H1 (cell line): ENCODE data around the gene SMIM1. TPM values are rescaled to one million over a fixed set of nuclear protein-coding genes. Genes with fewer than 3 reads are reported as not detected.

Experiments
- CTCF ChIA-PET: fragments of 300-600 bp; sonication (Branson Sonifier 250); formaldehyde crosslinking; loops from one replicate; lab custom pipeline; 2021; ENCODE audit not compliant: partially characterized antibody; lab: Charles Lee
- POLR2A ChIA-PET: fragments of 300-600 bp; sonication (Branson Sonifier 250); formaldehyde crosslinking; loops from one replicate; lab custom pipeline; 2021; ENCODE audit warnings: inconsistent platforms; ENCODE audit not compliant: partially characterized antibody; lab: Charles Lee
- DNase-seq, 2 experiments: peaks; one replicate each; pipeline versions ENCODE4 v3.0.0 to v3.0.0-alpha.2; 2010 to 2022; ENCODE audit warnings: low spot score in 2 of 2, low read depth in 1 of 2, mixed read lengths in 1 of 2
- FAIRE-seq: peaks from 2 replicates; lab custom pipeline; 2011; peaks lifted over from hg19 to GRCh38; lab: Jason Lieb, UNC
- H2AFZ ChIP-seq: 2 replicates; pipeline ENCODE4 v1.8.1; 2012; ENCODE audit warnings: low read length, inconsistent platforms
- H2AK5ac ChIP-seq: 2 replicates; pipeline ENCODE4 v1.6.1; 2013; ENCODE audit warnings: low read depth, low read length
- H2BK120ac ChIP-seq: replicated peaks from 2 replicates; pipeline ENCODE3; 2013; ENCODE audit warnings: low read depth, low read length, inconsistent platforms
- H2BK12ac ChIP-seq: 2 replicates; pipeline ENCODE4 v1.6.1; 2013; ENCODE audit warnings: low read depth, low read length
- H2BK15ac ChIP-seq: 2 replicates; pipeline ENCODE4 v1.6.1; 2013; ENCODE audit warnings: low read length
- H2BK20ac ChIP-seq: 2 replicates; pipeline ENCODE4 v1.6.1; 2013; ENCODE audit warnings: low read length
- H2BK5ac ChIP-seq: 2 replicates; pipeline ENCODE4 v1.6.1; 2013; ENCODE audit warnings: low read depth, low read length
- H3K14ac ChIP-seq: 2 replicates; pipeline ENCODE4 v1.6.1; 2013; ENCODE audit warnings: inconsistent platforms; ENCODE audit not compliant: insufficient read length
- H3K18ac ChIP-seq: 2 replicates; pipeline ENCODE4 v1.6.1; 2013; ENCODE audit warnings: low read length; ENCODE audit errors: extremely low read depth
- H3K23ac ChIP-seq: 2 replicates; pipeline ENCODE4 v1.6.1; 2013; ENCODE audit warnings: inconsistent platforms; ENCODE audit not compliant: insufficient read length
- H3K23me2 ChIP-seq: 2 replicates; pipeline ENCODE4 v1.6.1; 2013; ENCODE audit warnings: low read depth, low read length
- H3K27ac ChIP-seq: 2 replicates; pipeline ENCODE4 v1.6.1; 2011; ENCODE audit warnings: low read depth, low read length, inconsistent platforms
- H3K27me3 ChIP-seq, 4 experiments: replicated peaks in 1 of 4; 1 replicate in 1 of 4; 2 replicates in 3 of 4; pipeline versions ENCODE4 v1.6.1 to v1.8.1; 2011 to 2013; ENCODE audit warnings: low read length in 3 of 4, mild to moderate bottlenecking in 3 of 4, inconsistent platforms in 2 of 4, mixed read lengths in 2 of 4, moderate library complexity in 1 of 4; ENCODE audit not compliant: control insufficient read depth in 3 of 4, insufficient read depth in 3 of 4; ENCODE audit errors: extremely low read depth in 1 of 4
- H3K36me3 ChIP-seq, 4 experiments: 2 replicates each; pipeline versions ENCODE4 v1.6.1 to v1.8.1; 2011 to 2013; ENCODE audit warnings: mild to moderate bottlenecking in 4 of 4, low read length in 3 of 4, moderate library complexity in 2 of 4, control low read depth in 1 of 4, inconsistent platforms in 1 of 4; ENCODE audit not compliant: insufficient read depth in 4 of 4, control insufficient read depth in 2 of 4
- H3K4ac ChIP-seq: replicated peaks from 2 replicates; pipeline ENCODE3; 2013; ENCODE audit warnings: low read length, low read depth, mixed read lengths, inconsistent platforms; ENCODE audit not compliant: insufficient read length
- H3K4me1 ChIP-seq, 4 experiments: replicated peaks in 1 of 4; 1 replicate in 1 of 4; 2 replicates in 3 of 4; pipeline versions ENCODE4 v1.6.1 to v1.8.1; 2011 to 2013; ENCODE audit warnings: low read length in 3 of 4, inconsistent platforms in 2 of 4, mixed read lengths in 1 of 4; ENCODE audit not compliant: insufficient read depth in 4 of 4, control insufficient read depth in 3 of 4
- H3K4me2 ChIP-seq, 2 experiments: 2 replicates each; pipeline versions ENCODE4 v1.6.1 to v1.8.1; 2011 to 2013; ENCODE audit warnings: low read depth in 2 of 2, low read length in 2 of 2, control low read depth in 1 of 2, inconsistent platforms in 1 of 2, mild to moderate bottlenecking in 1 of 2; ENCODE audit not compliant: insufficient read depth in 1 of 2
- H3K4me3 ChIP-seq, 4 experiments: fragments of 200-600, 300-600 bp in 1 of 4; sonication (generic), shearing (Covaris generic), sonication (Bioruptor Twin) in 1 of 4; 2 replicates each; pipeline versions ENCODE4 v1.5.1 to v1.8.1; 2011 to 2016; ENCODE audit warnings: low read length in 4 of 4, low read depth in 3 of 4, control low read depth in 2 of 4, inconsistent platforms in 2 of 4, mild to moderate bottlenecking in 2 of 4, mixed read lengths in 1 of 4, moderate library complexity in 1 of 4; ENCODE audit not compliant: insufficient read depth in 2 of 4; ENCODE audit errors: extremely low read depth in 1 of 4
- H3K56ac ChIP-seq: replicated peaks from 2 replicates; pipeline ENCODE3; 2013; ENCODE audit warnings: low read depth, mild to moderate bottlenecking, mixed read lengths, low read length, inconsistent platforms; ENCODE audit not compliant: insufficient read length
- H3K79me1 ChIP-seq: 2 replicates; pipeline ENCODE4 v1.6.1; 2013; ENCODE audit warnings: low read depth, low read length, control low read depth
- H3K79me2 ChIP-seq, 2 experiments: 2 replicates each; pipeline versions ENCODE4 v1.6.1 to v1.8.1; 2012 to 2013; ENCODE audit warnings: low read length in 2 of 2, mild to moderate bottlenecking in 2 of 2, inconsistent platforms in 1 of 2; ENCODE audit not compliant: insufficient read depth in 2 of 2, control insufficient read depth in 1 of 2
- H3K9ac ChIP-seq, 4 experiments: replicated peaks in 1 of 4; 1 replicate in 1 of 4; 2 replicates in 3 of 4; pipeline versions ENCODE4 v1.6.1 to v1.8.1; 2011 to 2013; ENCODE audit warnings: low read depth in 3 of 4, low read length in 3 of 4, control low read depth in 2 of 4, mild to moderate bottlenecking in 2 of 4, moderate library complexity in 2 of 4, inconsistent platforms in 1 of 4; ENCODE audit errors: extremely low read depth in 1 of 4
- H3K9me3 ChIP-seq, 2 experiments: 2 replicates each; pipeline versions ENCODE4 v1.6.1 to v1.8.1; 2012 to 2013; ENCODE audit warnings: mild to moderate bottlenecking in 2 of 2, moderate library complexity in 2 of 2, control low read depth in 1 of 2, inconsistent platforms in 1 of 2, low read depth in 1 of 2, low read length in 1 of 2, mixed read lengths in 1 of 2; ENCODE audit not compliant: insufficient read depth in 2 of 2
- H4K20me1 ChIP-seq, 2 experiments: replicated peaks in 1 of 2; 2 replicates each; pipeline versions ENCODE3 to v1.8.1; 2011 to 2013; ENCODE audit warnings: inconsistent platforms in 2 of 2, low read length in 2 of 2, mild to moderate bottlenecking in 1 of 2; ENCODE audit not compliant: insufficient read depth in 2 of 2, control insufficient read depth in 1 of 2
- H4K5ac ChIP-seq: 2 replicates; pipeline ENCODE4 v1.6.1; 2013; ENCODE audit warnings: low read length, low read depth, mixed read lengths, inconsistent platforms; ENCODE audit not compliant: insufficient read length
- H4K8ac ChIP-seq: 2 replicates; pipeline ENCODE4 v1.8.0; 2013; ENCODE audit warnings: mild to moderate bottlenecking, moderate library complexity, low read length, inconsistent platforms; ENCODE audit not compliant: insufficient read depth; ENCODE audit errors: extremely low read depth
- H4K91ac ChIP-seq: replicated peaks from 2 replicates; pipeline ENCODE3; 2013; ENCODE audit warnings: low read length, mixed read lengths, inconsistent platforms; ENCODE audit not compliant: insufficient read length
- CREB1 ChIP-seq: IDR thresholded peaks from 2 replicates; pipeline ENCODE4 v1.6.1; 2012; ENCODE audit warnings: inconsistent platforms
- CTBP2 ChIP-seq: IDR thresholded peaks from 2 replicates; pipeline ENCODE4 v1.7.0; 2011; ENCODE audit warnings: borderline replicate concordance, mild to moderate bottlenecking, moderate library complexity, mixed read lengths, low read length; ENCODE audit not compliant: insufficient read depth, insufficient read length
- EP300 ChIP-seq, 2 experiments: IDR thresholded peaks; 1 replicate in 1 of 2; 2 replicates in 1 of 2; pipeline ENCODE4 v1.6.1; 2011 to 2012; ENCODE audit warnings: low read depth in 2 of 2, low read length in 2 of 2, mild to moderate bottlenecking in 2 of 2, borderline replicate concordance in 1 of 2, inconsistent platforms in 1 of 2, moderate library complexity in 1 of 2
- HDAC2 ChIP-seq, 2 experiments: fragments of 300-600 bp in 1 of 2; sonication (generic) in 1 of 2; IDR thresholded peaks; 2 replicates each; pipeline ENCODE4 v1.6.1; 2011 to 2012; ENCODE audit warnings: low read depth in 2 of 2, low read length in 2 of 2, mild to moderate bottlenecking in 2 of 2, moderate library complexity in 2 of 2, borderline replicate concordance in 1 of 2, inconsistent platforms in 1 of 2
- JUND ChIP-seq: IDR thresholded peaks from 2 replicates; pipeline ENCODE4 v1.6.1; 2011; ENCODE audit warnings: mild to moderate bottlenecking, improper control_type of control experiment, low read length
- RBBP5 ChIP-seq: IDR thresholded peaks from 2 replicates; pipeline ENCODE4 v1.7.1; 2012; ENCODE audit warnings: low read depth, mild to moderate bottlenecking, inconsistent platforms, low read length, moderate library complexity, borderline replicate concordance
- SP1 ChIP-seq: IDR thresholded peaks from 2 replicates; pipeline ENCODE4 v1.6.1; 2011; ENCODE audit warnings: low read depth, low read length
- SP4 ChIP-seq: IDR thresholded peaks from 2 replicates; pipeline ENCODE4 v1.6.1; 2012; ENCODE audit warnings: low read length, inconsistent platforms
- TAF7 ChIP-seq: optimal IDR thresholded peaks from 2 replicates; pipeline ENCODE3; 2011; ENCODE audit warnings: low read depth, mild to moderate bottlenecking, inconsistent platforms, low read length, moderate library complexity, borderline replicate concordance
- ZNF274 ChIP-seq: IDR thresholded peaks from 2 replicates; pipeline ENCODE4 v1.7.0; 2012; ENCODE audit warnings: low read length, borderline replicate concordance; ENCODE audit errors: extremely low read depth
- WGBS, 2 experiments: shearing (Covaris generic) in 1 of 2; methylation state at CpG; one replicate each; pipeline versions ENCODE4 v1.1.6 to v1.1.7; 2013 to 2015; ENCODE audit warnings: low lambda C conversion rate in 2 of 2, mixed read lengths in 2 of 2, inconsistent platforms in 1 of 2, low coverage in 1 of 2, missing lambda C conversion rate in 1 of 2; ENCODE audit not compliant: insufficient replicate concordance in 2 of 2, insufficient coverage in 1 of 2, insufficient read length in 1 of 2; ENCODE audit errors: extremely low coverage in 1 of 2, missing lambda C conversion rate in 1 of 2; 5-methylcytosine and 5-hydroxymethylcytosine counted together
- polyA plus RNA-seq, 7 experiments: library from polyadenylated mRNA; depleted of rRNA in 3 of 7; stranded (reverse) in 5 of 7; unstranded in 2 of 7; fragments of >200 nt in 5 of 7; fragments of 200-250 nt in 2 of 7; gene quantifications; 1 replicate in 5 of 7; 2 replicates in 1 of 7; 4 replicates in 1 of 7; pipeline versions ENCODE4 v1.2.1 to v1.2.3, GENCODE V29; 2011 to 2013; ENCODE audit warnings: missing spikeins in 2 of 7, mixed read lengths in 2 of 7
- total RNA-seq: library from RNA; stranded (reverse); fragmentation: NEBNext Ultra II Directional; extraction: Animal tissue kit (Norgen Biotek cat#: 25700); gene quantifications from 2 replicates; pipeline ENCODE4 v1.2.1, GENCODE V29; 2021

The SMIM1 gene
- total and polyA plus RNA-seq, 2 of the 8 experiments (the other 6 are each of a cell fraction or from before 2014, with no cell fraction given) = 7.7 to 9.7 TPM

DNA sequence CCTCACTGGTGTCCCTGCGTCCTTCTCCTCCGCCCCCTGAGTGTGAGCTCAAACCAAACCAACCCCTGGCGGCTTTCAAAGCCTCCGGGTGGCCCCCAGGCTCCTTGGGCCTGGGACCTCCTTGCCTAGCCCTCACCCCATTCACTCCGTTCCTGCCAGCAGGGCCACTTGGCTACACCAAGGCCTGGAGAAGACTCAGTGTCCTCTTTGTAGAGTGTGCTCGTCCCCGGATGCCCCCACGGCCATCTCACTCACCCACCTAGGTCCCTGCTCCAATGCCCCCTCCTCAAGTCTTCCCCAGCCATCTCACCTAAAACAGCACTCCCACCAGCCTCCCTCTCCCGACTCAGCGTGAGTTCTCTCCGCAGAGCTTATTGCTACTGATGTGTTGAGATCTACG, 27.5 kb upstream of the SMIM1 start:
- no peak overlapping the region for H4K91ac ChIP-seq
- no peak overlapping the region for H2AFZ ChIP-seq
- peak overlapping the region; percentile 75 to 97; a peak in 2 of 4 replicates for H3K4me2 ChIP-seq
- H3K23ac ChIP-seq = no peak overlapping the region
- FAIRE-seq (no peak), DNase-seq (no peak)
- peaks cover 23% of the 10 kb centered on the region for H3K79me1 ChIP-seq
- ChIA-PET POLR2A (interaction anchor here (1.7 to 2.6 kb wide), 3 partner anchors 9 to 48 kb away, joined by 5 to 12 read pairs (median 7); no protein-coding TSS in a partner anchor), CTCF (interaction anchor here (0.7 to 3.1 kb wide), 5 partner anchors 15 to 254 kb away, joined by 3 to 8 read pairs (median 4); no protein-coding TSS in a partner anchor)
- H3K79me2 ChIP-seq = peaks cover 0 to 31% of the 10 kb centered on the region in 2 experiments; a peak in 3 of 4 replicates
- H3K4ac ChIP-seq = no peak overlapping the region
- H3K4me1 ChIP-seq = peaks cover 0 to 16% (median 13%) of the 10 kb centered on the region in 4 experiments; a peak in 6 of 7 replicates
- no peak overlapping the region for H2BK20ac ChIP-seq
- H3K27me3 ChIP-seq = no peaks in the 10 kb centered on the region; a peak in 1 of 7 replicates
- no peak overlapping the region; the same call in 1 of the 2 replicates for H4K8ac ChIP-seq
- no peak overlapping the region for H3K18ac ChIP-seq
- H3K23me2 ChIP-seq = peaks cover 14% of the 10 kb centered on the region
- H2BK12ac ChIP-seq = 0 out of 2 replicates have a peak overlapping the region, but pooled peaks have one; percentile 50
- H2AK5ac ChIP-seq = peak overlapping the region; percentile 3; the same call in 1 of the 2 replicates
- peak overlapping the region in 1 of 4 experiments; percentile 61; a peak in 4 of 7 replicates for H3K9ac ChIP-seq
- H2BK120ac ChIP-seq = no peak overlapping the region
- H3K27ac ChIP-seq = no peak overlapping the region
- H3K9me3 ChIP-seq = no peaks in the 10 kb centered on the region
- H3K56ac ChIP-seq = no peak overlapping the region
- no peak overlapping the region for H3K14ac ChIP-seq
- 0 out of 2 replicates have a peak overlapping the region, but pooled peaks have one; percentile 24 for H2BK5ac ChIP-seq
- H3K36me3 ChIP-seq = peaks cover 6 to 35% (median 23%) of the 10 kb centered on the region in 4 experiments
- H4K5ac ChIP-seq = no peak overlapping the region
- 88% methylated on average over 12 of the region's 12 CpGs; no CpG with 5 or more reads in 1 of the 2 experiments for WGBS, 2 experiments
- peak overlapping the region; percentile 97 for H2BK15ac ChIP-seq
- peak overlapping the region in 1 of 4 experiments; percentile 87; a peak in 3 of 8 replicates for H3K4me3 ChIP-seq
- peaks cover 8 to 39% of the 10 kb centered on the region in 2 experiments for H4K20me1 ChIP-seq
- no peak for TF ChIP-seq EP300 (IDR thresholded peaks at IDR 0.05; ENCODE audit: borderline replicate concordance in 1 of 2, low read depth in 2 of 2, low read length in 2 of 2)
- no peak for TF ChIP-seq HDAC2 (IDR thresholded peaks at IDR 0.05; ENCODE audit: borderline replicate concordance in 1 of 2, low read depth in 2 of 2, low read length in 2 of 2)
- no peak for TF ChIP-seq SP4
- TF ChIP-seq CTBP2 = no peak
- TF ChIP-seq JUND = no peak
- TF ChIP-seq SP1 = no peak
- TF ChIP-seq TAF7 = no peak
- no peak for TF ChIP-seq ZNF274
- no peak for TF ChIP-seq CREB1
- TF ChIP-seq RBBP5 = no peak
